ENCODE results near the gene PIK3AP1.

PIK3AP1 gene

GRCh38 chr10:96608805-96609204 lies 111.5 kb downstream of the PIK3AP1 start:
- Histone ChIP-seq H2AFZ (ENCODE audit: low read length) (no peak overlapping the region), H3K4me1 (ENCODE audit: insufficient read depth, low read length, poor library complexity, severe bottlenecking) (peaks cover 6% of the 10 kb centered on the region), H3K4me3 (ENCODE audit: low read length, poor library complexity, severe bottlenecking) (no peak overlapping the region), H3K9me2 (replicated peaks; ENCODE audit: low read depth, low read length) (no peaks in the 10 kb centered on the region), H3K79me2 (ENCODE audit: insufficient read depth, low read length) (no peaks in the 10 kb centered on the region), H3K27me3 (ENCODE audit: insufficient read depth, low read length, poor library complexity, severe bottlenecking) (no peaks in the 10 kb centered on the region), H3K9me3 (ENCODE audit: insufficient read depth, low read depth, low read length) (no peaks in the 10 kb centered on the region), H3F3A (ENCODE audit: low read depth) (no peaks in the 10 kb centered on the region), H3K4me2 (ENCODE audit: low read depth, low read length, poor library complexity, severe bottlenecking) (no peak overlapping the region), H4K20me1 (ENCODE audit: insufficient read depth, low read length, poor library complexity, severe bottlenecking) (no peaks in the 10 kb centered on the region), H3K36me3 (ENCODE audit: insufficient read depth, low read length) (peaks cover 44% of the 10 kb centered on the region; the same call in 1 of the 2 replicates), H3K9ac (ENCODE audit: low read depth, low read length, poor library complexity, severe bottlenecking) (no peak overlapping the region)
- no peak for TF ChIP-seq EZH2phosphoT487 (IDR thresholded peaks at IDR 0.05; ENCODE audit: borderline replicate concordance)
- TF ChIP-seq, protein P1, sequence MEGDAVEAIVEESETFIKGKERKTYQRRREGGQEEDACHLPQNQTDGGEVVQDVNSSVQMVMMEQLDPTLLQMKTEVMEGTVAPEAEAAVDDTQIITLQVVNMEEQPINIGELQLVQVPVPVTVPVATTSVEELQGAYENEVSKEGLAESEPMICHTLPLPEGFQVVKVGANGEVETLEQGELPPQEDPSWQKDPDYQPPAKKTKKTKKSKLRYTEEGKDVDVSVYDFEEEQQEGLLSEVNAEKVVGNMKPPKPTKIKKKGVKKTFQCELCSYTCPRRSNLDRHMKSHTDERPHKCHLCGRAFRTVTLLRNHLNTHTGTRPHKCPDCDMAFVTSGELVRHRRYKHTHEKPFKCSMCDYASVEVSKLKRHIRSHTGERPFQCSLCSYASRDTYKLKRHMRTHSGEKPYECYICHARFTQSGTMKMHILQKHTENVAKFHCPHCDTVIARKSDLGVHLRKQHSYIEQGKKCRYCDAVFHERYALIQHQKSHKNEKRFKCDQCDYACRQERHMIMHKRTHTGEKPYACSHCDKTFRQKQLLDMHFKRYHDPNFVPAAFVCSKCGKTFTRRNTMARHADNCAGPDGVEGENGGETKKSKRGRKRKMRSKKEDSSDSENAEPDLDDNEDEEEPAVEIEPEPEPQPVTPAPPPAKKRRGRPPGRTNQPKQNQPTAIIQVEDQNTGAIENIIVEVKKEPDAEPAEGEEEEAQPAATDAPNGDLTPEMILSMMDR (conservative IDR thresholded peaks at IDR 0.05; ENCODE audit: low read length): no peak

DNA sequence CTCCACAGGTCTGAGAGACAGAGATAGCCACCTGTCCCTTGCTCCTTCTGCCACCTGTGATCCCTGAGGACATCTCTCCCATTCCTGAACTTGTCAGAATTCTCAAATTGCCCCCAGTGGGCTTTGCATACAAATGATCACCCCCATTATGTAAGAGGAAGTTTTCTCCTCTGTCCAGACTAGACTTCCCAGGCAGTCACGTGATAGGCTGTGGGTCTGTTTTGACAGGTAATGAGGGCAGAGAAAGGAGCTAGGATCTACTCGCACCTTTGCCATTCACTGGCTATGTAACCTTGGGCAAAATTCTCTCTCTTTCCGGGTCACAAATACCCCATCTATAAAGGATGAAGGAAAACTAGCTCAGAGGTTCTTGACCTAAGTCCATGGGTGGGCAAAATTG lies 112.1 kb downstream of the PIK3AP1 start:
- no peaks in the 10 kb centered on the region for H4K20me1 ChIP-seq (ENCODE audit: insufficient read depth, low read length, poor library complexity, severe bottlenecking)
- no peaks in the 10 kb centered on the region for H3F3A ChIP-seq (ENCODE audit: low read depth)
- H3K27me3 ChIP-seq (ENCODE audit: insufficient read depth, low read length, poor library complexity, severe bottlenecking): no peaks in the 10 kb centered on the region
- TF ChIP-seq, protein P1 (conservative IDR thresholded peaks at IDR 0.05; ENCODE audit: low read length): no peak
- no peak for TF ChIP-seq EZH2phosphoT487 (IDR thresholded peaks at IDR 0.05; ENCODE audit: borderline replicate concordance)
- no peaks in the 10 kb centered on the region for H3K9me3 ChIP-seq (ENCODE audit: insufficient read depth, low read depth, low read length)
- no peaks in the 10 kb centered on the region for H3K79me2 ChIP-seq (ENCODE audit: insufficient read depth, low read length)
- peaks cover 45% of the 10 kb centered on the region; the same call in 1 of the 2 replicates for H3K36me3 ChIP-seq (ENCODE audit: insufficient read depth, low read length)
- H3K9ac ChIP-seq (ENCODE audit: low read depth, low read length, poor library complexity, severe bottlenecking): no peak overlapping the region
- H3K4me1 ChIP-seq (ENCODE audit: insufficient read depth, low read length, poor library complexity, severe bottlenecking): peaks cover 6% of the 10 kb centered on the region
- H2AFZ ChIP-seq (ENCODE audit: low read length): no peak overlapping the region
- H3K4me2 ChIP-seq (ENCODE audit: low read depth, low read length, poor library complexity, severe bottlenecking): no peak overlapping the region
- H3K4me3 ChIP-seq (ENCODE audit: low read length, poor library complexity, severe bottlenecking): no peak overlapping the region
- H3K9me2 ChIP-seq (replicated peaks; ENCODE audit: low read depth, low read length): no peaks in the 10 kb centered on the region

- Histone ChIP-seq H3K27me3 (ENCODE audit: insufficient read depth, low read length, poor library complexity, severe bottlenecking) (no peaks in the 10 kb centered on the region), H3K9me3 (ENCODE audit: insufficient read depth, low read depth, low read length) (no peaks in the 10 kb centered on the region), H3F3A (ENCODE audit: low read depth) (no peaks in the 10 kb centered on the region), H3K9me2 (replicated peaks; ENCODE audit: low read depth, low read length) (no peaks in the 10 kb centered on the region), H2AFZ (ENCODE audit: low read length) (no peak overlapping the region), H3K4me1 (ENCODE audit: insufficient read depth, low read length, poor library complexity, severe bottlenecking) (peaks cover 6% of the 10 kb centered on the region), H3K4me3 (ENCODE audit: low read length, poor library complexity, severe bottlenecking) (no peak overlapping the region), H3K36me3 (ENCODE audit: insufficient read depth, low read length) (peaks cover 45% of the 10 kb centered on the region; the same call in 1 of the 2 replicates), H3K9ac (ENCODE audit: low read depth, low read length, poor library complexity, severe bottlenecking) (no peak overlapping the region), H3K79me2 (ENCODE audit: insufficient read depth, low read length) (no peaks in the 10 kb centered on the region), H4K20me1 (ENCODE audit: insufficient read depth, low read length, poor library complexity, severe bottlenecking) (no peaks in the 10 kb centered on the region), H3K4me2 (ENCODE audit: low read depth, low read length, poor library complexity, severe bottlenecking) (no peak overlapping the region)
- no peak for TF ChIP-seq EZH2phosphoT487 (IDR thresholded peaks at IDR 0.05; ENCODE audit: borderline replicate concordance)
- TF ChIP-seq, protein P1 (conservative IDR thresholded peaks at IDR 0.05; ENCODE audit: low read length): no peak
These were observed 113.4 kb downstream of the PIK3AP1 start for GRCh38 chr10:96606946-96607345.

All from Loucy (cell line).